ENCODE data around the gene CDH4.

Gene CDH4

GRCh38 chr20:61937146-61937962, 685.3 kb downstream of the CDH4 start:
- no peak for TF ChIP-seq CTCF (IDR thresholded peaks at IDR 0.05; ENCODE audit: low read length, missing control alignments)
- H3K4me3 ChIP-seq (replicated peaks; ENCODE audit: low read depth, low read length): no peak overlapping the region
- no peak for DNase-seq (ENCODE audit: low read depth)

- TF ChIP-seq CTCF (IDR thresholded peaks at IDR 0.05; ENCODE audit: low read length, missing control alignments): no peak
- DNase-seq (ENCODE audit: low read depth): no peak
Measured at GRCh38 chr20:61937963-61938838, 686.1 kb downstream of the CDH4 start.

GRCh38 chr20:61938839-61939690, 687.0 kb downstream of the CDH4 start:
- no peak for DNase-seq (ENCODE audit: low read depth)
- TF ChIP-seq CTCF (IDR thresholded peaks at IDR 0.05; ENCODE audit: low read length, missing control alignments): no peak

More at GRCh38 chr20:61937963-61938838, 686.1 kb downstream of the CDH4 start:
- H3K4me3 ChIP-seq (replicated peaks; ENCODE audit: low read depth, low read length): no peak overlapping the region

GRCh38 chr20:61939691-61940360, 687.8 kb downstream of the CDH4 start:
- H3K4me3 ChIP-seq (replicated peaks; ENCODE audit: low read depth, low read length): no peak overlapping the region
- DNase-seq (ENCODE audit: low read depth): no peak
- no peak for TF ChIP-seq CTCF (IDR thresholded peaks at IDR 0.05; ENCODE audit: low read length, missing control alignments)

More at GRCh38 chr20:61938839-61939690, 687.0 kb downstream of the CDH4 start:
- no peak overlapping the region for H3K4me3 ChIP-seq (replicated peaks; ENCODE audit: low read depth, low read length)

- DNase-seq (ENCODE audit: low read depth): no peak
- no peak overlapping the region for H3K4me3 ChIP-seq (replicated peaks; ENCODE audit: low read depth, low read length)
Measured at GRCh38 chr20:61940491-61940890, 688.4 kb downstream of the CDH4 start.

More at GRCh38 chr20:61940491-61940890, 688.4 kb downstream of the CDH4 start:
- no peak for TF ChIP-seq CTCF (IDR thresholded peaks at IDR 0.05; ENCODE audit: low read length, missing control alignments)
